ENCODE data around the gene CHIC2.

GRCh38 chr4:53981066-53981465 lies 83.3 kb downstream of the CHIC2 start:
- TF ChIP-seq, protein P1, sequence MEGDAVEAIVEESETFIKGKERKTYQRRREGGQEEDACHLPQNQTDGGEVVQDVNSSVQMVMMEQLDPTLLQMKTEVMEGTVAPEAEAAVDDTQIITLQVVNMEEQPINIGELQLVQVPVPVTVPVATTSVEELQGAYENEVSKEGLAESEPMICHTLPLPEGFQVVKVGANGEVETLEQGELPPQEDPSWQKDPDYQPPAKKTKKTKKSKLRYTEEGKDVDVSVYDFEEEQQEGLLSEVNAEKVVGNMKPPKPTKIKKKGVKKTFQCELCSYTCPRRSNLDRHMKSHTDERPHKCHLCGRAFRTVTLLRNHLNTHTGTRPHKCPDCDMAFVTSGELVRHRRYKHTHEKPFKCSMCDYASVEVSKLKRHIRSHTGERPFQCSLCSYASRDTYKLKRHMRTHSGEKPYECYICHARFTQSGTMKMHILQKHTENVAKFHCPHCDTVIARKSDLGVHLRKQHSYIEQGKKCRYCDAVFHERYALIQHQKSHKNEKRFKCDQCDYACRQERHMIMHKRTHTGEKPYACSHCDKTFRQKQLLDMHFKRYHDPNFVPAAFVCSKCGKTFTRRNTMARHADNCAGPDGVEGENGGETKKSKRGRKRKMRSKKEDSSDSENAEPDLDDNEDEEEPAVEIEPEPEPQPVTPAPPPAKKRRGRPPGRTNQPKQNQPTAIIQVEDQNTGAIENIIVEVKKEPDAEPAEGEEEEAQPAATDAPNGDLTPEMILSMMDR (IDR thresholded peaks at IDR 0.05): no peak
- TF ChIP-seq POLR2AphosphoS5 (IDR thresholded peaks at IDR 0.05): no peak
